NCI-H187 treated with DMSO at 0.1 percent for 48 hours (cell line): ENCODE data around the gene ARMC5.
"Not testable (repeated sequence)": the region's sequence is repeated elsewhere in the genome, so short reads cannot be mapped to it uniquely, and the experiment has no call there.

Experiments
- DNase-seq: peaks from one replicate; lab custom pipeline; 2025; lab: John Stamatoyannopoulos, UW

ARMC5 gene

DNA sequence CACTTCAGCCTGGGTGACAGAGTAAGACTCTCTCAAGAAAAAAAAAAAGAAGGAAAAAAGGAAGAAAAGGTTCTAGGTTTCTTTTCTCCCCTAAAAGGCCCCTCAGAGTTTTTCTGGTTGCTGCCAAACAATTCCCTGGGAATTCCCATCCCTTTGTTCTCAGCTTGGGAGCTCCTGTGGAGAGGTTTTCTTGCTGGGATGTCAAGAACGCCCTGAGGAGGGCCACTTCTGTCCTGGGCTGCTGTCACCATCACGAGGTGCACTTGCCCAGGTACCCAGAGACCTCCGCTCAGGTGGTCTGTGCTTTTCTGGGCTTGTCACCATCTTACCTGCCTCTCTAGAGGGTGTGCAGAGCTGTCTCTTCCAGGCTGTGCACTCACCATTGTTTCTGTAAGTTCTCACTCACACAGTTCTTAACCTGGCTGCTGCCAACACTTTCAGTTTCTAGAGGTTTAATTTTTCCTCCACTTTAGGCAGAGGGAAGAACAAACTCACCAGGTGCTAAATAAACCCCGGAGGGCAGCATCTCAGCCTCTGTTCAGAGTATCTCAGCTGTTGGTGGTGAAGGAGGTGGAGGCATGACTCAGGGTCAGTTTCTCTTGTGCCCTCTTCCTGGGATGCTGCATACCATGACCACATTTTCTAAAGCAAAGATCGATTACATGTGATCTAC lies 28.8 kb upstream of the ARMC5 start:
- DNase-seq = no peak

DNA sequence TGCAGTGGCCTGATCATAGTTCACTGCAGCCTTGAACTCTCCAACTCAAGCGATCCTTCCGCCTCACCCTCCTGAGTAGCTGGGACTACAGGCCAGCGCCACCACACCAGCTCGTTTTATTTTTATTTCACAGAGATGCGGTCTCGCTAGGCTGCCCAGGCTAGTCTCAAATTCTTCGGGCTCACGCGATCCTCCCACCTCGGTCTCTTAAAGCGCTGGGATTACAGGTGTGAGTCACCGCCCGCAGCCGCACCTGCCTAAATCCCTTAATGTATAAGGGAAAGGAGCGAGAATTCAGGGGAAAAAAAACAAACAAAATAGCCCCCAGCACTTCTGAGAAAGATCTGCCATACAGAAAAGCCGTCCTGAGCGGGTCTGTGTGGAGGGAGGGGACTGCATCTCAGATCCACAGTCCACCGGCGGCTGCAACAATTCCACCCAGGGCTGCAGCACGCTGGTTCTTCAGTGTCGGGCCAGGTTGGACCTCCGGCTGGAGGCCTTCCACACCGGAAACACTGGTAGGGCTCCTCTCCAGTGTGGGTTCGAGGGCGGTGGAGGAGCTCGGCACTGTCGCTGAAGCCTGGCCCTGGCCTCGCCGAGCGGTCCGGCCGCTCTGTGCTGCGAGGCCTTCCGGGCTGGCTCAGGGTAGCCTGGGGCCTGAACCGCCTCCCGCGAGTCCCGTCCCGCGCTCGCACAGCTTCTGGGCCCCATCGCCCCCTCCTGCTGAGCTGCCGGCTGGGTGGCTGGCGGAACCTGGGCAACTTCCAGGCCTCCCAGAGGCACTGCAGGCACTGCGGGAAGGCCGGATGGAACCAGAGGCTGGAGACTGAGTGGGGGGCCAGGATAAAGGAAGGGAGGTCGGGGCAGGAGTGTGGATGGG lies 23.7 kb upstream of the ARMC5 start:
- no peak for DNase-seq

DNA sequence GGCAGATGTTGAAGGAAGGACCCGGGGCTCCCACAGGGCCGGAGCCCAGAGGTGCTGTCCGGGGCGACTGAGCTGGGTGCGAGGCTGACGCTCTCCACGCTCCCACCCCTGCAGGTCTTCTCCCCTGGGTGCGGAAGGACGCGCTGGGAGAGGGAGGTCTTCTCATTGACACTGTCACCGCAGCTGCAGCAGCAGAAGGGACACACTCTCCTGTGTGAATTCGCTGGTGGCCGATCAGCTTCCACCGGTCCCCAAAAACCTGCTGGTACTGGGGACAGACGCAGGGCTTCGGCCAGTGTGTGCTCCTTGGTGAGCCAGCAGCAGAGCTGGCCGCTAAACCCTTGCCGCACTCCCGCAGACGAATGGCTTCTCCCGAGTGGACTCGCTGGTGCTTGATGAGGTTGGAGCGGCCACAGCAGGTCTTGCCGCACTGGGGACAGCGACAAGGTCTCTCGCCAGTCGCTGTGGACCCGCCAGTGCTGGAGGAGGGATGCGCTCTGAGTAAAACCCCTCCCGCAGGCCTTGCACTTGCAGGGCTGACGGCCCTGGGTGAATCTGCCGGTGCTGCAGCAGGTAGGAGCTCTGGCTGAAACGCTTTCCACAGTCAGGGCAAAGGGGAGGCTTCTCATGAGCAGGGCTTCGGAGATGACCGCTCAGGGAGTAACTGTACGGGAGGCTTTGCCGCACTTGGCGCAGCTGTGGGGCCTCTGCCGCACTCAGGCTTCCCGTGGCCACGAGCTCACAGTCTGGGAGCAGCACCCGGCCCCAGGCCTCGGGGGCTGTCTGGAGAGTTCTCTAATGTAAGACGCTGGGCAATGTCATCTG lies 22.9 kb upstream of the ARMC5 start:
- no peak for DNase-seq

DNA sequence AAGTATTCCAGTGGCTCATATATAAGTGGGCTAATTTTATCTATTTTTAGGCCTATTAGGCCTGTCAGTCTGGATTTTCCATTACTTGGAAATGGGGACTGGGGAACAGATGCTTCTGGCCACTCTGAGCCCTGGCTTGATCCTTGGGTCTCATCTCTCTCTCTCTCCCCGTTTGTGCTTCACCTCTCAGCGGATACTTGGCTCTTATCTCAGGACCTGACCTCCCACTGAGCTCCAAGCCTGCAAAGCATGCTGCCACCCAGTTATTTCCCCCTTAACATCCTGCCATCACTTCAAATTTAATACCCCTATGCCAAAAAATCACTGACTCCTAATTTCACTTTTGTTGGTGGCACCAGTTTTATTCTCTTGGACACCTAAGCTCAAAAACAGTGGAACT lies 20.9 kb upstream of the ARMC5 start:
- DNase-seq = no peak

DNA sequence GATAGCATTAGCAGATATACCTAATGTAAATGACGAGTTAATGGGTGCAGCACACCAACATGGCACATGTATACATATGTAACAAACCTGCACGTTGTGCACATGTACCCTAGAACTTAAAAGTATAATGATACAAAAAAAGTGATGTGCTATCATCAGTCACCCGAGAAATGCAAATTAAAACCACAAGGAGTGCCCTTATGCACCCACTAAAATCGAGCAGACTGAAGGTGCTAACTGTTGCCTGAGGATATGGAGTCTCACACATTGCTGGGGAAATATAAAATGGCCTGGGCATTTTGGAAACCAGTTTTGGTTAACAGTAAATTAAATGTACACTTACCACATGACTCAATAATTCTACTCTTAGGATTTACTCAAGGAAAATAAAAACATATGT lies 20.3 kb upstream of the ARMC5 start:
- not testable (repeated sequence) for DNase-seq

DNA sequence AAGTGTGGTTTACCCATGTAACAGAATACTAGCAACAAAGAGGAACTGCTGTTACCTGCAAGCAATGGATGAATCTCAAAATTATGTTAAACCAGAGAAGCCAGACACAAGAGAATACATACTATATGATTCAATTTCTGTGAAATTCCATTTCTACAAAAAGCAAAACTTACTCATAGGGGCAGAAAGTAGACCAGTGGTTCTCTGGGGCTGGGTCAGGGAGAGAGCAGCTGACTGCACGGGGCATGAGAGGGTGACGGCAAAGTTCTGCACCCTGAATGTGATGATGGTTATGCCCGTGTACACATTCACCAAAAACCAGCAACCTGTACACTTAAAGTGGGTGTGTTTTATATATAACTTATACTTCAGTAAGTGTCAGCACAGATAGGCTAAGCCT lies 19.8 kb upstream of the ARMC5 start:
- no peak for DNase-seq

DNA sequence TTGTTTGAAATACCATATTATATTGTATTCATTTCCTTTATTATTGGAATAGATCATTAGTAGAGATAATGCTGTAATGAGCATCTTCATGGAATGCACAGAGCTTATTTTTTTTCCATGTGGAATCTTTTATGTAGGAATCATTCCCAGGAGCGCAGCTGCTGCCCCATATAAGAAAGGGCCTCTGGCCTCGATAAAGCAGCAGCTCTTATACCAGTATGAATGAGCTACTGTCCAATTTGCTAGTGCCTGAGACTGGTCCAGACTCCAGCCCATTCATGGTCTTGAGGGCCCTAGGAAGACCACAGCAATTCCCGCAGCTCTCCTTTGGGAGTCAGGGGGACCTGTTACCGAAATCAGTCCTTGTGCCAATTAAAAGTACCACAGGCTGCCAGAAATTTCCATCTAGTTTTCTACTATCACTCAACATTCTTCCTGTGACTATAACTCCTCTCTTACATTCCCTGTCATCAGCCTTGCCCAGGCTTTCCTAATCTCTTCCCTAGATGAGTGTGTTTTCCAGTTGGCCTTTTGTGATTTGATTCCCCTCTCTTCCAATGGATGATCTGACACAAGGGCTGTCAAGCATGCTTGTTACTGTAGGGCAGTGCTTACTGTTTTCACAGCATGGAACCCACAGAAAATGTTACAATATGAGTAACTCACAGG lies 18.7 kb upstream of the ARMC5 start:
- no peak for DNase-seq

DNA sequence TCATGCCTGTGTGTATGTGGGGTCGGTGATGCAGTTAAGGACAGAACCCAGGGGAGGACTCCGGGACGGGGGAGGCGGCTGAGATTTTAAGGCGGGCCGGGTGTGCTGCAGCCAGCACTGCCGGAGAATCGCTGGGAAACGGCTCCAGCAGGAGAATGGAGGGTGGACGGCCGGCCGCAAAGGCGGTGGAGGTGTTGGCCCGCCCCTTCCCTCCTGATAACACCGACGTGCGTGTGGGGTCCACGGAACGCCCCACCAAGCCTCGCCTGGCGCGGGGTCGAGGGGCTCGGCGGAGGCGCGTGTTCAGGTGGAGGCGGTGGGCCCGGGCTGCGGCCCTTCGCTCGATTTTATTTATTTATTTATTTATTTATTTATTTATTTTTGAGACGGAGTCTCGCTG lies 17.3 kb upstream of the ARMC5 start:
- no peak for DNase-seq

DNA sequence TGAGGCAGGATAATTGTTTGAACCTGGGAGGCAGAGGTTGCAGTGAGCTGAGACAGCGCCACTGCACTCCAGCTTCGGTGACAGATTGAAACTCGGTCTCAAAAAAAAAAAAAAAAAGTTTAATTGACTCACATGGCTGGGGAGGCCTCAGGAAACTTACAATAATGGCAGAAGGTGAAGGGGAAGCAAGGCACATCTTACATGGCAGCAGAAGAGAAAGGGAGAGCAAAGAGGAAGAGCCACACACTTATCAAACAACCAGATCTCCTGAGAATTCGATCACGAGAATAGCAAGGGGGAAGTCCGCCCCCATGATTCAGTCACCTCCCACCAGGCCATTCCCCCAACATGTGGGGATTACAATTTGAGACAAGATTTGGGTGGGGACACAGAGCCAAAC lies 13.4 kb upstream of the ARMC5 start:
- not testable (repeated sequence) for DNase-seq

DNA sequence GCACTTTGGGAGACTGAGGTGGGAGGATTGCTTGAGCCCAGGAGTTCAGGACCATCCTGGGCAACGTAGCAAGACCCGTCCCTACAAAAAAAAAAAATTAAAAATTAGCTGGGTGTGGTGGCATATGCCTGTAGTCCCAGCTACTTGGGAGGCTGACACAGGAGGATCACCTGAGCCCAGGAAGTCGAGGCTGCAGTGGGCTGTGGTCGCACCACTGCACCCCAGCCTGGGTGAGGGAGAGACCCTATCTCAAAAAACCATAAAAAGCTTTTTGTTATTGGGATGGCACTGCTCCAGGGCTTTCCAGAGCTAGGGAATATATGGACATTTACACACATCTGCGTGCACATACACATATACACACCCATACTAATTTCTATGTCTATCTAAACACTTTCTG lies 8.1 kb upstream of the ARMC5 start:
- DNase-seq = no peak

DNA sequence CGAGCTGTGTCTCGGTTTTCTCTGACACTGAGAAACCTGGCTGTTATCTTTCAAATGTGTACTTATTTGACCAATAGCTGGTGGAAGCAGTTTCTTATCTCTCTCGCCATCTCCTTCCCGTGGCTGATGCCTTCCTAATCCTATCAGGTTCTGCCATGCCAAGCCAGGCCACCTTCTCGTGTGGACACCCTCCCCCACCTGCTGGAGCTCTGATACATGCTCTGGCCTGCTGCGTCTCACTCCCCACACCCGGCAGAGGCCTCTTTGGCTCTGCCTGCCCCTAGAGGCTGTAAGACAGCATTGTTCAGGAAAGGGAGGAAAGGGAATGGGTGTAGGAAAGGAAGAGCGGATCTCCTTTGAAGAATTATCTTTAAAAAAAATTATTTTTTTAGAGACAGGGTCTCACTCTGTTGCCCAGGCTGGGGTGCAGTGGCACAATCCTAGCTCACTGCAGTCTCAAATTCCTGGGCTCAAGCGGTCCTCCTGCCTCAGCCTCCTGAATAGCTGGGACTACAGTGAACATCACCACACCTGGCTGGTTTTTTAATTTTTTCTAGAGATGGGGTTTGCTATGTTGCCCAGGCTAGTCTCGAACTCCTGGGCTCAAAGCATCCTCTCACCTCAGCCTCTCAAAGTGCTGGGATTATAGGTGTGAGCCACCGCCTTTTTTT lies 7.5 kb upstream of the ARMC5 start:
- DNase-seq = no peak

DNA sequence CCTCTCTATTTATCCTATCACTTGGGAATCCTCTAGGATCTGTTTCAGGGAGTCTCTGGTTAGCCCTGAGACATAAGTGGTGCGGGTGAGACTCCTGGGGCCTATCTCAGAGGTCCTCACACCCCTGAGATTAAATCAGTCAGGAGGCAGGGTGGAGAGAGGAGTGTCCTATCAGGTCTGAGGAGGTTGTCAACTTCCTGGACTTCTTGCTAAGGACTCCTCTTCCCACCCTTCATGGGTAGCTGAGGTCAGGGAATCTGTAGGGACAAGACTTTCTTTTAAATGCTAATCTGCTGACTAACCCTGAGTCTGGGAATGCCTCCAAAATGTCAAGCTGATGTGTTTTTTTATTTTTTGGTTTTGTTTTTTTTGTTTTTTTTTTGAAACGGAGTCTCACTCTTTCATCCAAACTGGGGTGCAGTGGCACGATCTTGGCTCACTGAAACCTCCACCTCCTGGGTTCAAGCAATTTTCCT lies 6.6 kb upstream of the ARMC5 start:
- DNase-seq = no peak

DNA sequence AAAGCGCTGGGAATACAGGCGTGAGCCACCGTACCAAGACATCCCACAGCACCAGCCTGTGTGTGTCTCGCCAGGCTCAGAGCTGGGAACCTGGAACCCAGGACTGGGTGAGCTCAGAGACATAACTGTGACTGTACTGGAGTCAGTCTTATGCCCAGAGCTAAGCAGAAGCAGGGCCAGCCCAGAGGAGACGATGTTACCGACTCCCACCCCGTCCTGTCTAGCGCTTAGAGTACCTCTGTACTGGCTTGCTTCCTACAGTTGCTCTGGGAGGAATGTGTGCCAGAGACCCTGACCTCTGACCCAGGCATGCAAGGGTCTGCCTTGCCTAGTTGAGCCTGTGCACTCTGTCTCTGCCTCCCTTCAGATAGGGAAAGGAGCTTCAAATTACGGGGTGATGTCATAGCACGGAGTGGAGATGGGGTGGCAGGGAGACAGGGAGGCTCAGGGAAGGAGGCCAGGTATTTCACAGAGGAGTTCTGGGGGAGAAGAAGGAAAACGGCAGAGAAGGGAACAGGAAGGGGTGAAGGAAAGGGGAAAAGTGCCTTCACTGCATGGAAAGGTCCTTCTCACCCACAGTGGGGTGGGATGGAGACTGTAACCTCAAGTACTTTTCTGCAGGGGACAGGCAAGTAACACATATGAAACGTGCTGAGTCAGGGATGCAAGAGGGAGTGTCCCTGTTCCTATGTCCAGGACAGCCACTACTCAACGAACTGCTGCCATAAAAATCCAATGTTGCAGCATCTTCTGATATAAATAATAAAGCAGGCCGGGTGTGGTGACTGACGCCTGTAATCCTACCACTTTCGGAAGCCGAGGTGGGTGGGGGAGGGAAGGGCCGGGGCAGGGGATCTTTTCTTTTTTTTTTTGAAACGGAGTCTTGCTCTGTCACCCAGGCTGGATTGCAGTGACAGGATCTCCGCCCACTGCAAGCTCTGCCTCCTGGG lies 5.8 kb upstream of the ARMC5 start:
- DNase-seq = no peak

DNA sequence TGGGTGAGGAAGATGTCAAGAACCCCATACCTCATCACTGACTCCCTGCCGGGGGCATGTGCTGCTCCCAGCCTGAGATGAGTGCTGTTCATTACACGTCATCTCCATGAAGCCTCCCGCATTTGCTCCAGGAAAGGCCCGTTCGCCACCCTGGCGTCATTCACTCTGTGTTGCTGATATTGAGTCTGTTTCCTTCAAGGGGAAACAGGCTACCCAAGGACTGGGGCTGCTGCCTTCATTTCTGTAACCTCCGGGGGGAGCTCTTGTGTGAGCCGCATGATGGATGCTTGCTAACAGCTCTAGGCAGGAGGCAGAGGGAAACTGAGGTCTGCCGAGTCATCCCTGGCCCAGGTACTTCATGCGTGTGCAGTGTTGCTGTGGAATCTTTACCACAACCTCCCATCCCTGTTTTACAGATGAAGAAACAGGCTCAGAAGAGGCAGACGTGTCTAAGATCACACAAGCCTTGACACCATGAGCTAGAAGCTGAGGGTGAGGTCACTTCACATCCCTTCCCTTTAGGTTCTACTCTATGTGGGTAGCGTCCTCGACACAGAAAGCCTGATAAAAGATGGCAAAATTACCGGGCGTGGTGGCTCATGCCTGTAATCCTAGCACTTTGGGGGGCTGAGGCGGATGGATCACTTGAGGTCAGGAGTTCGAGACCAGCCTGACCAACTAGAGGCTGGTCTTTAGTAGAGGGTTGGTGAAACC lies 3.5 kb upstream of the ARMC5 start:
- no peak for DNase-seq

DNA sequence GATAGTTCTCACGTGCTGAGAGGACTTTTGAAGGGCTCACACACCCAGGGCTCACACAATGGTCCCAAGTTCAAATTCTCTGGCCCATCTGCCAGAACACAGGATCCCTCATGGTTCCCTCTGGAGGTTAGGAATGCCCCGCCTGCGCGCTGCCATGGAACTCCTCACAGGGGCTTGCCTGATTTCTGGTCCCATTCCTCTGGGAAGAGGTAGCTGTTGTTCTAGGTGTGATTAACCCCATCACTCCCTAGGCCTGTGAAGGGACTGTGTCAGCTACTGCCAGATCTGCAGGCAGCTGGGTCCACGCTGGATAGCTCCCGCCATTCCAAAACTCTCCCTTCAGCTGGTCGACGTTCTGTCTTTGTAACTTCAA lies 2.3 kb upstream of the ARMC5 start:
- DNase-seq = no peak

DNA sequence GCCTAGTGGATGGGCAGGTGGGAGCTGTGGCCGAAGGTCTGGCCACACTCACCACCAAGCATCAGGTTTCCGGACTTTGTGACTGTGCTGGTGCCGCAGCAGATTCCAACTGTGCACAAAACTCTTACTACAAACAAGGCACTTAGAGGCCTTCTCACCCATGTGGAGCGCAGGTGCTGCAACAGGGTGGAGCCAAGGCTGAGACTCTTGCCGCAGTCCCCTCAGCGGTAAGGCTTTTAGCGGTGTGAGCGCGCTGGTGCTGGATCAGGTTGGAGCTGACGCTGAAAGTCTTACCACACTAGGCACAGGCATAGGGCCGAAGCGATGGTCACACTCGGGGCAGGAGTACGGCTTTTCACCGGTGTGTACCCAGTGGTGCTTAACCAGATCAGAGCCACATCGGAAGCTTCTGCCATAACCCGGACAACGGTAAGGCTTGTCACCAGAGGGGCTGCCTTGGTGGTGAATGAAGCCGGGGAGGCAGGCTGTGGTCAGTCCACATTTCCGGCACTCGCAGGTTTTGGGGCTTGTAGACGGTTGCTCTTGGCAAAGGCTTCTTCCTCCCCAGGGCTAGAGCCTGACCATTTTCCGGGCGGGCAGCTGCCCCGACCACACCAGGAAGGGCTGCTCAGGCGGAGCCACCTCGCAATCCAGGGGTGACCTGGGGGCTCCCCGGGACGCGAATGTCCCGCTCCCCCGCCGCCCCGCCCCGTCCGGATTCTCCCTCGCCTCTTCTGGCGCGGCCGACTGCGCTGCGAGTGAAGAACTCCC lies 1.0 kb upstream of the ARMC5 start:
- DNase-seq = no peak

DNA sequence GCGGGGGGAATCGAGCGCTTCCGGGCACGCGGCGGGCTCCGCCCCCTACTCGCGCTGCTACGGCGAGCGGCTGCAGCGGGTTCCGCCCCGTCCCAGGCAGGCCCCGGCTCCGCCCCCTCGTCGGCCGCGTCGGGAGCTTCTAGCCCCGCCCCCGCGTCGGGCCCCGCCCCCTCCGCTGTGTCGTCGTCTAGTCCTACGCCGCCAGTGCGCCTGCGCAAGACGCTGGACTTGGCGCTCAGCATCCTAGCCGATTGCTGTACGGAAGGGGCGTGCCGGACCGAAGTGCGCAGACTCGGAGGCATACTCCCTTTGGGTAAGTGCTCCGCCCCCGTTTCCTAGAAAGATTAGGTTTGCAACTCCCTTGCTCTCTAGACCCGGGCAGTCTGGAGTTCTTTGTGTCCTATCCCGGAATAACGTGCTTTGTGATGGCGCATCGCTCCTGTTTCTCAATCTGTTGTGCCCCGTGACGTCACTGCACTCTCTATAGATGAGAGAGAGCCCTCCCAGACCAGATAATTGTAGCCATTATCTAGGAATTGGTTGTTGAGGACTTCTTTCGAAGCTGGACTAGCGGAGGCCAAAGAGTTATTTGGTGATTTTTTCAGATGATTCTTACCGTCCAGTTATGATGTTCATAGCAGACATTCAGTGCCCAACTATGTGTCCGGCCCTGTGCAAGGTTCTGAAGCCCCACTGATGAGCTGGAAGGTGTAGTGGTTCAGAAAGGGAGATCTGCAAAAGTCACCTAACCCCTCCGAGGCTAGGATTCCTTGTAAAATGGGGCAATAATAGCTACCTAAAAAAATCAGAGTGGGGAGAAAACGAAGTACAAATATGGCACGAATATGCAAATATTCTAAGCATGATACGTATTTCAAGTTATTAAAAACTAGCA lies 633 bp downstream of the ARMC5 start:
- DNase-seq = peak; percentile 52

DNA sequence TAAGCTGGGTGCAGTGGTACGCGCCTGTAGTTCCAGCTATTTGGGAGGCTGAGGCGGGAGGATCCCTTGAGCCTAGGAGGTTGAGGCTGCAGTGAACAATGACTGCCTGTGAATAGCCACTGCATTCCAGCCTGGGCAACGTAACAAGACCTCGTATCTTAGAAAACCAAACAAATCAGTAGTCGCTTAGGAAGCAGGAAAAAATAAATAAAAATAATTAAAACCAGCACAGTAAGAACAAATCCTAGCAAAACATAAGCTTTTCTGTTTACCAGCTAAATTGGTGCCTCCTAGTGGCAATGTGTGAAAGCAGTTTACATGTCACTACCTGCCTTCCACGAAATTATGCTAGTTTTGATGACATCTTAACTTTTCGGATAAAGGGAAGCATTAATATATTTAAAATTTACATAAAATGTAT lies 1.3 kb downstream of the ARMC5 start:
- no peak for DNase-seq
